GM10266 (cell line): ENCODE results near the gene STK24.

Experiments used
- DNase-seq: peaks from one replicate; pipeline ENCODE4 v3.0.0; 2012; ENCODE audit errors: extremely low spot score
- CTCF ChIP-seq: IDR thresholded peaks from 2 replicates; pipeline ENCODE4 v1.5.1; 2012; ENCODE audit warnings: mild to moderate bottlenecking, low read depth; ENCODE audit not compliant: control insufficient read depth, insufficient read depth; ENCODE audit errors: missing control alignments

Gene STK24

GRCh38 chr13:98563071-98563470 is 13.8 kb downstream of the STK24 start:
- no peak for TF ChIP-seq CTCF
- no peak for DNase-seq

- no peak for DNase-seq
- TF ChIP-seq CTCF, result no peak
Observed at GRCh38 chr13:98559169-98559568, 17.7 kb downstream of the STK24 start.

- no peak for TF ChIP-seq CTCF
- no peak for DNase-seq
Observed at GRCh38 chr13:98557937-98558792, 18.7 kb downstream of the STK24 start.

GRCh38 chr13:98556968-98557631 is 19.8 kb downstream of the STK24 start:
- DNase-seq, result no peak
- TF ChIP-seq CTCF, result peak; percentile 26

- no peak for TF ChIP-seq CTCF
- DNase-seq, result no peak
Observed at GRCh38 chr13:98556142-98556816, 20.6 kb downstream of the STK24 start.

GRCh38 chr13:98549728-98550317 is 27.1 kb downstream of the STK24 start:
- TF ChIP-seq CTCF, result no peak
- DNase-seq, result no peak
